Sigmoid colon (tissue), 7 donors: ENCODE results near the gene TUBGCP3. TPM values are rescaled to one million over a fixed set of nuclear protein-coding genes. Genes with fewer than 3 reads are reported as not detected.

Experiments
- DNase-seq: peaks from one replicate; pipeline ENCODE4 v3.0.0-alpha.2; 2019
- H3K27ac ChIP-seq, 4 donors: fragments of 200-600 bp; sonication (generic); one replicate each; pipeline ENCODE4 v1.5.1; 2016 to 2019; ENCODE audit warnings: mild to moderate bottlenecking in 1 of 4
- H3K27me3 ChIP-seq, 3 donors: fragments of 200-600 bp; sonication (generic); one replicate each; pipeline ENCODE4 v1.5.1; 2019; ENCODE audit warnings: mild to moderate bottlenecking in 1 of 3
- H3K36me3 ChIP-seq, 4 donors: fragments of 200-600 bp; sonication (generic); one replicate each; pipeline ENCODE4 v1.5.1; 2016 to 2019
- H3K4me1 ChIP-seq, 4 donors: fragments of 200-600 bp; sonication (generic); one replicate each; pipeline ENCODE4 v1.5.1; 2017 to 2019
- H3K4me3 ChIP-seq, 4 donors: fragments of 200-600 bp; sonication (generic); one replicate each; pipeline ENCODE4 v1.5.1; 2017 to 2019; ENCODE audit warnings: mild to moderate bottlenecking in 2 of 4, moderate library complexity in 1 of 4
- H3K9me3 ChIP-seq, 4 donors: fragments of 200-600 bp in 3 of 4; sonication (generic) in 3 of 4; one replicate each; pipeline versions ENCODE4 v1.5.1 to v1.6.1; 2013 to 2019
- CTCF ChIP-seq, 4 experiments: fragments of 450-650 bp in 3 of 4; fragments of 200-600 bp in 1 of 4; IDR thresholded peaks; one replicate each; pipeline ENCODE4 v1.5.1; 2016 to 2019; ENCODE audit warnings: antibody characterized with exemption in 4 of 4, mild to moderate bottlenecking in 3 of 4, moderate library complexity in 2 of 4
- EP300 ChIP-seq, 4 donors: sonication (generic); formaldehyde crosslinking; IDR thresholded peaks; one replicate each; pipeline ENCODE4 v1.6.1; 2017; ENCODE audit warnings: antibody characterized with exemption in 4 of 4
- POLR2A ChIP-seq, 2 donors: fragments of 450-650 bp; IDR thresholded peaks; one replicate each; pipeline ENCODE4 v1.6.1; 2016; ENCODE audit warnings: antibody characterized with exemption in 2 of 2, mild to moderate bottlenecking in 2 of 2, moderate library complexity in 2 of 2
- POLR2AphosphoS5 ChIP-seq, 4 donors: sonication (generic); formaldehyde crosslinking; IDR thresholded peaks; one replicate each; pipeline ENCODE4 v1.6.1; 2017; ENCODE audit warnings: antibody characterized with exemption in 4 of 4
- WGBS, 2 donors: extraction: QIAGEN DNeasy Blood & Tissue Kit; methylation state at CpG; one replicate each; pipeline ENCODE4 v1.1.7; 2013; 5-methylcytosine and 5-hydroxymethylcytosine counted together
- intact Hi-C: fragments of 100-400 bp; cut with DNase I; formaldehyde crosslinking; loops from one replicate; pipeline ENCODE4 v1.15.1; 2023
- polyA plus RNA-seq, 3 donors: library from polyadenylated mRNA; stranded (reverse); fragments of 200-250 nt; gene quantifications; one replicate each; pipeline ENCODE4 v1.2.3, GENCODE V29; 2013
- total RNA-seq, 4 donors: library from RNA; depleted of rRNA; stranded (reverse); fragments of >200 nt; gene quantifications; one replicate each; pipeline ENCODE4 v1.1.0, GENCODE V29; 2016
- donor health status: healthy with polysubstance abuse.
- donor health status: Bipolar disorder and iron deficiency.
- donor health status: healthy.

The TUBGCP3 gene
- total and polyA plus RNA-seq, 7 donors, result 7.2 to 33.5 (median 23.8) TPM

- Histone ChIP-seq H3K4me3 (no peak overlapping the region), H3K4me1 (no peaks in the 10 kb centered on the region), H3K27me3 (no peaks in the 10 kb centered on the region), H3K9me3 (peaks cover 0 to 2% (median 0%) of the 10 kb centered on the region in 4 donors), H3K27ac (no peak overlapping the region), H3K36me3 (no peaks in the 10 kb centered on the region)
- TF ChIP-seq POLR2AphosphoS5 (IDR thresholded peaks at IDR 0.05) (no peak), EP300 (IDR thresholded peaks at IDR 0.05) (no peak), POLR2A (IDR thresholded peaks at IDR 0.05) (no peak), CTCF (IDR thresholded peaks at IDR 0.05) (no peak)
- WGBS, 2 donors, result 64 to 86% methylated on average over 10 of the region's 10 CpGs
- DNase-seq, result no peak
- intact Hi-C loops, result no loop called here
These were observed 119.9 kb downstream of the TUBGCP3 start for GRCh38 chr13:112468069-112468468.

GRCh38 chr13:112467236-112467635, 120.7 kb downstream of the TUBGCP3 start:
- no peaks in the 10 kb centered on the region for H3K36me3 ChIP-seq
- H3K9me3 ChIP-seq, result peaks cover 0 to 2% (median 0%) of the 10 kb centered on the region in 4 donors
- H3K27me3 ChIP-seq, result no peaks in the 10 kb centered on the region
- no peak overlapping the region for H3K4me3 ChIP-seq
- H3K27ac ChIP-seq, result no peak overlapping the region
- intact Hi-C loops, result no loop called here
- DNase-seq, result no peak
- TF ChIP-seq EP300 (IDR thresholded peaks at IDR 0.05) (no peak), POLR2AphosphoS5 (IDR thresholded peaks at IDR 0.05) (no peak), POLR2A (IDR thresholded peaks at IDR 0.05) (no peak), CTCF (IDR thresholded peaks at IDR 0.05) (no peak)
- WGBS, 2 donors, result 92 to 93% methylated on average over 19 of the region's 19 CpGs
- no peaks in the 10 kb centered on the region for H3K4me1 ChIP-seq

- Histone ChIP-seq H3K4me3 (no peak overlapping the region), H3K27ac (no peak overlapping the region), H3K4me1 (no peaks in the 10 kb centered on the region), H3K36me3 (no peaks in the 10 kb centered on the region), H3K27me3 (no peaks in the 10 kb centered on the region), H3K9me3 (peaks cover 0 to 2% (median 0%) of the 10 kb centered on the region in 4 donors)
- intact Hi-C loops, result no loop called here
- TF ChIP-seq EP300 (IDR thresholded peaks at IDR 0.05) (no peak), POLR2AphosphoS5 (IDR thresholded peaks at IDR 0.05) (no peak), POLR2A (IDR thresholded peaks at IDR 0.05) (no peak), CTCF (IDR thresholded peaks at IDR 0.05) (no peak)
- DNase-seq, result no peak
- WGBS, 2 donors, result 90% methylated on average over 40 of the region's 40 CpGs
These were observed 121.6 kb downstream of the TUBGCP3 start for GRCh38 chr13:112466132-112467058.

GRCh38 chr13:112465251-112466131, 122.5 kb downstream of the TUBGCP3 start:
- peaks cover 0 to 4% (median 0%) of the 10 kb centered on the region in 3 donors for H3K27me3 ChIP-seq
- DNase-seq, result no peak
- TF ChIP-seq EP300 (IDR thresholded peaks at IDR 0.05) (no peak), POLR2AphosphoS5 (IDR thresholded peaks at IDR 0.05) (no peak), CTCF (IDR thresholded peaks at IDR 0.05) (no peak), POLR2A (IDR thresholded peaks at IDR 0.05) (no peak)
- H3K4me1 ChIP-seq, result no peaks in the 10 kb centered on the region
- intact Hi-C loops, result no loop called here
- 86 to 89% methylated on average over 35 of the region's 35 CpGs for WGBS, 2 donors
- H3K4me3 ChIP-seq, result no peak overlapping the region
- no peak overlapping the region for H3K27ac ChIP-seq
- no peaks in the 10 kb centered on the region for H3K9me3 ChIP-seq
- no peaks in the 10 kb centered on the region for H3K36me3 ChIP-seq
